ENCODE data around the gene CHTF18.

DNA sequence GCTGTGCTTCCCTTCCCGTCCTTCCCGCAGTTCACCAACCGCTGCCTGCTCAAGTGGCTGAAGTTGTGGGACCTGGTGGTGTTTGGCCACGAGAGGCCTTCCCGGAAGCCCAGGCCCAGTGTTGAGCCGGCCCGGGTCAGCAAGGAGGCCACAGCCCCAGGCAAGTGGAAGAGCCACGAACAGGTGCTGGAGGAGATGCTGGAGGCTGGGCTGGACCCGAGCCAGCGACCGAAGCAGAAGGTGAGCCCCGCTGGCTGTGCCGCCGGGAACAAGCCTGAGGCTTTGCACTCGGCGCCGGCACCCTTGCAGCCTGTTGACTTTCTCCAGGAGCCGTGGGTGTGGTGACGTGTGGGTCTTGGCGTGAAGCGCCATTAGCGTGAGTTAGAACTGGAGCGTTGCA, 2.7 kb downstream of the CHTF18 start:
- TF ChIP-seq, protein P1, sequence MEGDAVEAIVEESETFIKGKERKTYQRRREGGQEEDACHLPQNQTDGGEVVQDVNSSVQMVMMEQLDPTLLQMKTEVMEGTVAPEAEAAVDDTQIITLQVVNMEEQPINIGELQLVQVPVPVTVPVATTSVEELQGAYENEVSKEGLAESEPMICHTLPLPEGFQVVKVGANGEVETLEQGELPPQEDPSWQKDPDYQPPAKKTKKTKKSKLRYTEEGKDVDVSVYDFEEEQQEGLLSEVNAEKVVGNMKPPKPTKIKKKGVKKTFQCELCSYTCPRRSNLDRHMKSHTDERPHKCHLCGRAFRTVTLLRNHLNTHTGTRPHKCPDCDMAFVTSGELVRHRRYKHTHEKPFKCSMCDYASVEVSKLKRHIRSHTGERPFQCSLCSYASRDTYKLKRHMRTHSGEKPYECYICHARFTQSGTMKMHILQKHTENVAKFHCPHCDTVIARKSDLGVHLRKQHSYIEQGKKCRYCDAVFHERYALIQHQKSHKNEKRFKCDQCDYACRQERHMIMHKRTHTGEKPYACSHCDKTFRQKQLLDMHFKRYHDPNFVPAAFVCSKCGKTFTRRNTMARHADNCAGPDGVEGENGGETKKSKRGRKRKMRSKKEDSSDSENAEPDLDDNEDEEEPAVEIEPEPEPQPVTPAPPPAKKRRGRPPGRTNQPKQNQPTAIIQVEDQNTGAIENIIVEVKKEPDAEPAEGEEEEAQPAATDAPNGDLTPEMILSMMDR (IDR thresholded peaks at IDR 0.05; ENCODE audit: insufficient read depth, low read depth, low read length), result no peak
- TF ChIP-seq EZH2 (IDR thresholded peaks at IDR 0.05; ENCODE audit: insufficient read depth, low read length), result no peak
